CMK (cell line): ENCODE measurements around the gene CAPZB.
"Not testable (repeated sequence)": the region's sequence is repeated elsewhere in the genome, so short reads cannot be mapped to it uniquely, and the experiment has no call there.

Experiments used
- DNase-seq: peaks from one replicate; pipeline ENCODE4 v3.0.0-alpha.2; 2010; ENCODE audit warnings: low read depth

CAPZB gene

DNA sequence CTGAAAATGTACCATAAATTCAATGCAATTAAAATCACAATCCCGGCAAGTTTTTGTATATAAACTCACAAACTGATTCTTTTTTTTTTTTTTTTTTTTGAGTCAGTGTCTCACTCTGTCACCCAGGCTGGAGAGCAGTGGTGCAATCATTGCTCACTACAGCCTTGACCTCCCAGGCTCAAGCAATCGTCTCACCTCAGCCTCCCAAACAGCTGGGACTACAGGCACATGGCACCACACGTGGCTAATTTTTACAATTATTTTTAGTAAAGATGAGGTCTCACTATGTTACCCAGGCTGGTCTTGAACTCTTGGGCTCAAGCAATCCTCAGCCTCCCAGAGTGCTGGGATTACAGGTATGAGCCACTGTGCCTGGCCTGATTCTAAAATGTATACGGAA lies 12.1 kb upstream of the CAPZB start:
- DNase-seq, result not testable (repeated sequence)

DNA sequence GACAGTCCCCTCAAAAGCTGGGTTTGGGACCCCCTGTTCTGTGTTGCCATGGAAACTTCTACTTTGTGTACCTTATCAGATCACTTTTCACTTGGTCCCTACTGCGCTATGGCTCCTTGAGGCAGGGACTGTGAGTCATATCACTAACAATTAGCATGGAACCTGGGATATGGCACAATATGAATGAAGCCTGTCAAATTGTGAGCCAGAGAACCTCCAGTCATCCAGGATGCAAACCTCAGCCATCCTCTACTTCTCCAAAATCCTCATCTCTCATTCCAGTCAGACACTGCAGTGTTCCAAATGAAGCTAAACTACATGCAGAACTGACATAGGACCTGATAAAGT lies 11.2 kb upstream of the CAPZB start:
- no peak for DNase-seq

DNA sequence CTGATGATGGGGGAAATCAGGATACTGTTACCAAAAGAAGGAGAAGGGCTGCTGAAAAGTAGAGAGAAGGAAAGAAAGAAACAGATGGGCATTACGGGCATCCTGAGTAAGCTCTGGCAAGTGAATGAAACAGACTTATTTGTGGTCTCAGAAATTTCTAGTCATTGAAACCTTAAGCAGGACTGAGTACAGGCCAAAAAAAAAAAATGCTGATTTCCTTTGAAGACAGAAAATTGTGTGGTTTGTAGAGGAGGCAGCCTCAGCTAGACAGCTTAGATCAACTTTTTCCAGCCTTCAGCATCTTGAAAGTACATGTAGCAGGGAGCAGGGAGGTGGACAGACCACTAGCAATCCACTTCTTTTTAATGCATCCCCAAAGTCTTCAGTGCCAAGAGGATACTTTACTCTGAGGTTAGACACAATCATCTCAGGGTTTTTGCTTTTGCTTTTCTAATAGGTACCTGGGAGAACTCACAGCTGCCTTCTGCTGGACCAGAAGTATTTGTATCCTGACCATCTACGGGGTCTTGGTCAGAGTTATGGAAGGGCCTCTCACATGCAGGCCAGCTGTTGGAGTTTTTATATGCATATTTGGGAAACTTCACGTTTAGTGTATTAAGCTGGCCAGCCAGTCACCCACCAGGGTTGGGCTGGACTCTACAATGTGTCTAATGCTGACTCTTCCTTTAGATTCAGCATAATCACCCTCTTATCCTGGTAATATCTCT lies 10.6 kb upstream of the CAPZB start:
- DNase-seq, result no peak

DNA sequence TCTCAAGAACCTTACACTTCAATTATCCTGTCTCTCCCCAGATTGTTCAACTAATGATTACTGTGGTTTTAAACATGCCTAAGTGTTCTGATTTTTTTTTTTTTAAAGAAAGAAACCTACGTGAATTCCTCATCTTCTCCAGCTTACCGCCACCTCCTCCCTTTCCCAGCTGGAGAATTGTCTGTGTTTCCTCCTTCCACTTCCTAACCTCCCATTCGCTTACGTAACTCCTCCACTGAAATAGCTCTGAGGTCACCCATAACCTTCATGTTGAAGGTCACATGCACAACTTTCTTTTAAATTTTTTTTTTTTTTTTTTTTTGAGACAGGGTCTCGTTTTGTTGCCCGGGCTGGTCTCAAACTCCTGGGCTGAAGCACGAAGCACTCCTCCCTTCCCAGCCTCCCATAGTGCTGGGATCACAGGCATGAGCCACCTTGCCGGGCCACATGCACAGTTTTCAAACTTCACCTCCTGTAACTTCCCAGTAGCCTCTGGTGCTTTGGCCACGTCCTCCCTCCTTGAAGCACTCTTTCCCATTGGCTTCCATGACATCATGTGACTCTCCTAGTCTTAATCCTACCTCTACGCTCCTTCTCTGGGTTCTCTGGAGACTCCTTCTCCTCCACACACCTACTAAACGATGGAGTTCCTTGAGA lies 9.8 kb upstream of the CAPZB start:
- no peak for DNase-seq

DNA sequence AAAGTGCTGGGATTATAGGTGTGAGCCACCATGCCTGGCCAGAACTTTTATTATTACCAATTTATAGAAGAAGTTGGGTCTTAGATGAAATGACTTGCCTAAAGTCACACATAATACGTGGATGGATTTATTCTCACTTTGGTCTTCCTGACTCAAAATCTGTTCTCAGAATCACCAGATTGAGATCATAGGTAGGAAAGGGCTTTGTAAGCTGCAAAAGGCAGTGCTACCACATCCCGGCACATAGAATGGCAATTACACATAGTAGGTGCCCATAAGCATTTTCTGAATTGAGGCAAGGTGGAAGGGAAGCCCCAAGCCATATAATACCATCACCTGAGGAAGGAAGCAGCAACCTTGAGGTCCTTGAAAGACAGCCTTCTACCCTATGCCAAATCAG lies 8.2 kb upstream of the CAPZB start:
- no peak for DNase-seq

DNA sequence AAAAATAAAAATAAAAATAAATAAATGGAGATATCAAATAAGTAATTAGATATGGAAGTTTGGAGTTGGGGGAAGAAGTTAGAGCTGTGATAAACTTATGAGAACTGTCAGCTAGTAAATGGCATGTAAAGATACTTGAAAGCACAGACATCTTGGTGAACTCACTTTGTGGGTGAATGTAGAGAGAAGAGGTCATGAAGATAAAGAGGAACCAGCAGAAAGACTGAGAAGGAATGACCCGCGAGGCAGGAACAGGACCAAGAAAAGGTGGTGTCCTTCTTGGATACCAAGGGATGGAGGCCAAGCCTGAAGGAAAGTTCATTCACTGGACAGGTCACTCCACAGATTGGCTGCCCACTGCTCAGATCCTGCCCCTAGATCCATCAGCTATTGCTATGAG lies 4.7 kb upstream of the CAPZB start:
- DNase-seq, result no peak

DNA sequence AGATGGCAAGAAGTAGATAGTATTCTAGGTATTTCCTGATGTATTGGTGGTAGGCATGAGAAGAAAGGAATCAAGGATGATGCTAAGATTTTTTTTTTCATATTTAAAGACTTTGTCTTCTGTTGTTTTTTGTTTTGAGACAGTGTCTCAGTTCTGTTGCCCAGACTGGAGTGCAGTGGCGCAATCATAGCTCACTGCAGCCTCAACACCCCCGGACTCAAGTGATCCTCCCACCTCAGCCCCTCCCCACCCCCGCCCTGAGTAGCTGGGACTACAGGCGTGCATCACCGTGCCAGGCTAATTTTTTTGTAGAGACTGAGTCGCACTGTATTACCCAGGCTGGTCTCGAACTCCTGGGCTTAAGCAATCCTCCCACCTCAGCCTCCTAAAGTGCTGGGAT lies 2.8 kb upstream of the CAPZB start:
- DNase-seq, result no peak

DNA sequence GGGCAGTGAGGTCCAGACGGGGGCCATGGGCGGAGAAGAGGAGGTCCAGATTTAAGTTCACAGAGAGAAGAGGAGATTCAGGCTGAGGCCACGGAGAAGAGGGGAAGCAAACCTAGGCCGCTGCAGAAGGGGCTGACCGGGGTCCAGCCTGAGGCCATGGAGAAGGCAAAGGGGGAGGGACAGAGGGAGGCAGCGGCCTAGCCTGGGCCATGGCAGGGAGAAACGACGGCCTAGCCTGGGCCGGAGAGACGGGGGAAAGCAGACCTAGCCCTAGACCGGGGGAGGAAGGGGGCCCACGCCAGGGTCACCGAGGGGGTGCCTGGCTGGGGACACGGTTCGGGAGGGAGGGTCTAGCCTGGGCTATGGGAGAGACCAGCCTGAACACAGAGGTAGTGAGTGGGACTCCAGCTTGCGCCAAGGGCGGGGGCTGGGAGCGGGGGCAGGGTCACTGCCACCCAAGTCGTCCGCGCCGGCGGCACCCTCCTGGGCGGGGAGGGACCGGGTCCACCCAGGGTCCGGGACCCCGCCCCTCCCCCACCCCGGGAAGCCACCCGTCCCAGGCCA lies 459 bp downstream of the CAPZB start:
- peak; percentile 56 for DNase-seq

DNA sequence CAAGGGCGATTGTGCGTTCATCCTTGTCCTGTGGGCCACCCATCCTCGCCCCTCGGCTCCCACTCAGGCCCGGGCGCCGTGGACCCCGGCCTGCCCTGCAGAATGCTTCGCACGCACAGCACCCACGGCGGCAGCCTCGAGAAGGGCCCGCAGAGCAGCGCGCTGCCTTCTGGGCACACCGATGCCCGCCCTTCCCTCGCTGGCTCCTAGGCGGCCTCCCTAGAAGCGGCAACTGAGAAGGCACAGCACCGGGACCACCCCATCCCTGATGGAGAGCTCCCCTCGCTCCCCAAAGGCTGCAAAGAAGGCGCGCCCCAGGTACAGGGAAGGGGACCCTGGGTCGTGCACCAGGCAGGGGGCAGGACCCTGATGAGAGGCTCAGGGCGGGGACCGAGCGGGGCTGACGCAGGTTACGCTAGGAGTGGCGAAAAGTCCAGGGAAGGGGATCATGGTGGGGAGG lies 971 bp downstream of the CAPZB start:
- no peak for DNase-seq

DNA sequence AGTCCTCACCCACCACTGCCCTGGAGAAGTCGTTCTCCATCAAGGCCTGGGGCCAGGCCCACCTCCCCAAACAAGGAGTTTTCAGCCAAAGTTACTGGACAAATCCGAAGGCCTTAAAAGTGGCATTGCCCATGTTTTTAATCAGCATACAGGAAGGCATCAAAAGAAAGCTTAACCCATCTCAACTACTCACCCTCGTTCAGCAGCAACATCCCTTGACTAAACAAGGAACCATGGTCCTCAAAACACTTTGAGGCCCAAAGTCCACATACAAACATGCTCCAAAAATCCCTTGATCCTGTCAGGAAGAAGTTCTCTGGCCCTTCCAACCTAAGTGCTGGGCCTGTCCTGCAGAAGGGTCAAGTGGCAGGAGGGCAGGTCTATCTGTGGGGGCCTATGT lies 1.6 kb downstream of the CAPZB start:
- DNase-seq, result no peak

DNA sequence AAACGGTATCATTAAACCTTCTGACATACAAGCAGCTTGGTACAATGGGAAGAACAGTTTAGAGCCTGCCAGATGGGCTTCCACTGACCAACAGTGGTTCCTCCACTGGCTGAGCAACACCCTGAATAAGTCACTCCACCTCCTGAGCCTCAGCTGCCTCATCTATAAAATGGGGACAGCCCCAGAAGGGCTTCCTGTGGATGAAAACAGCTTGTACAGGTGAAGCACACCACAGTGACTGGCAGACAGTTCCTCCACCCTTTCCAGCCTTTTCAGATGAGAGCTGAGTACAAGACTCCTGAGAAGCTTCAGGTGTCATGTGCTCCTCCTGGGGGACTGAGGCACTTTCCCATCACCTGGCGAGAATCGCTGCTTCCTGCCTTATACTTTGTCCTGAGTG lies 2.1 kb downstream of the CAPZB start:
- DNase-seq, result no peak

DNA sequence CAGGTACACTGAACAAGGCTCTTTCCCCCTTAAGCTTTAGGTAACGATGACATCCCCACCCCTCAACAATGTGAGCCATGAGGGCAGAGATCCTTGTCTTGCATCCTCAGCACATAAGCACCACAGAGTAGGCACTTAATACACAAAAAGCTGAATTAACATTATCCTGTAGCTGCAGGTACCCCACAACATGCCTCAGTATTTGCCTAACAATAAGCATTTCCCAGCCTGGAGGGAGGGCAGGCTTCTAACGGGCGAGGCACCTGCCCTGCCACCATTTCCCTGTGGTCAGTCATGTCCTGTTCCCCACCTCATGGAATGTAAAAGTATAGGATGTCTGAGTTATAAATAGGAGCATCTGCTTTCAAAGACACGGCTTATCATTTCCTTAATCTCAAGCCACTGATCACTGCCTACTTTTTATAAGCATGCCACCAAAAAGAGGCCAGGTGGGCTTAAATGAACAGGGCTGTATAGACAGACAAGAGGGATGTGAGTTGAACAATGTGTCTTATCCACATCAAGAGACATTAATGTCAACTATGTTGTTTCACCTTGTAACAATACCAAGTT lies 3.4 kb downstream of the CAPZB start:
- DNase-seq, result peak; percentile 72

DNA sequence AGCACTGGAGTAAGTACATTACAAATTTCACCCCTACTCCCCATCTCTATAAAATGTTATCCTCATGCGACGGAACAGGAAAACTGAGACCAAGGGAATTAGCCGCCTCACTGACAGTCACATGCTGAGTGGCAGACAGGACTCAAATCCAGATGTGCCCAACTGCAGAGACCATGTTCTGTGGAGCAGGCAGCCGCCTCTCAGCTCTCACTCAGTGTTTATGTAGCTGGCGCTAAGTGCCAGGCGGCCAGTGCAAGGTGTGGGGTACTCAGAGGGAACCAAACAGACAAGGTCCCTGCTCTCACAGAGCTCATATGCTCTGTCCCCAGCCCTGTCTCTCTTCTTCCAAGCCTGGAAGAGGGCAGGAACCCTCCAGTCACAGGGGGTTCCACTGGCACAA lies 5.1 kb downstream of the CAPZB start:
- no peak for DNase-seq

DNA sequence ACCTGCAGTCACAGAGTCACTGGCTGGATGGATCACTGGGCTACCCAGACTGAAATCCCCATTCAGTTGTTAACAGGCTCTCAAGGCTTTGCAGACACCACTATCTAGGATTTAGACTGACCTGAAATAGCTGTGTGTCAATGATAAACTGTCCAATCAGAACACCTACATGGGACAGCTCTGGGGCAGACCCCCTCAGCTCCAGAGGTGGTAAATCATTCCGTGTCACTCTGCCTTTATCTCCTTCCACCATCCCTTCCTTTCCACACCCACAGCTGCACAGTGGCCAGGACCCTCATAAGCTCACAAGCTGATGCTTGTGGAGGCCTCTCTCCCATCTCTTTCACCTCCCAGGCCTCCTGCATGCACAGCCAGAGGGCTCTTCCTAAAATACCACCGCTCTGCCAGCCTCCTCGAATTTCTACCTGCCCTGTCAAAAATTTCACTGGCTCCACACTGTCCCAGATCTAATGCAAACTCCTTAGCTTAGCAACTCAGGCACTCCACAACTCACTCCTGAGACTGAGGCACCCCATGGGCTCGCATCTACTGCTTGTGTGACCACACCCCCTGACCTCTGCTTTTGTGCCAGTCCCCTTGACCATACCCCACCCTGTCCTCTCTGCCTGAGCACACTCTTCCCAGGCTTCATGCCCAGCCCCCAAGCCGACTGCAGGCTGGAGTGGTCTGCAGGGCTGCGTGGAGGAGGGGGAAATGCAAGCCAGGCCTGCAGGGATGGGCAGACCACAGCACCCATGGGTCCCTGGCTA lies 5.8 kb downstream of the CAPZB start:
- DNase-seq, result peak; percentile 61

DNA sequence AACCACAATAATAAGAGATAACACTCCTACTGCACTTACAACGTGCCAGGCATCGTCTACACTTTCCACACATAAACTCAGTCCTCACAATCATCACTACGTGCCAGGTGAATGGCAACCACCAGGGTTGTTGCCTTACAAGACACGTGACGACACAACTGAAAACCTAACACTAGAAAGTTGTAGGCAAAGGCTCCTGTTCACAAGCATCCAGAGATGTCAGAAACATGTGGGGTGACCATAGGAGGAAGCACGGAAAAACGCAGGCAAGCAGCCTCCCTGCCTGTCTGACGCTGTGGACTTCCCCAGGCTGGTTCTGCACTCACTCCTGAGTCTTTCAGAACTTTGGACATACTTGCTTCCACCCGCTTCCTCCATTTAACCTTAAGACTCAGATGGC lies 7.0 kb downstream of the CAPZB start:
- no peak for DNase-seq

DNA sequence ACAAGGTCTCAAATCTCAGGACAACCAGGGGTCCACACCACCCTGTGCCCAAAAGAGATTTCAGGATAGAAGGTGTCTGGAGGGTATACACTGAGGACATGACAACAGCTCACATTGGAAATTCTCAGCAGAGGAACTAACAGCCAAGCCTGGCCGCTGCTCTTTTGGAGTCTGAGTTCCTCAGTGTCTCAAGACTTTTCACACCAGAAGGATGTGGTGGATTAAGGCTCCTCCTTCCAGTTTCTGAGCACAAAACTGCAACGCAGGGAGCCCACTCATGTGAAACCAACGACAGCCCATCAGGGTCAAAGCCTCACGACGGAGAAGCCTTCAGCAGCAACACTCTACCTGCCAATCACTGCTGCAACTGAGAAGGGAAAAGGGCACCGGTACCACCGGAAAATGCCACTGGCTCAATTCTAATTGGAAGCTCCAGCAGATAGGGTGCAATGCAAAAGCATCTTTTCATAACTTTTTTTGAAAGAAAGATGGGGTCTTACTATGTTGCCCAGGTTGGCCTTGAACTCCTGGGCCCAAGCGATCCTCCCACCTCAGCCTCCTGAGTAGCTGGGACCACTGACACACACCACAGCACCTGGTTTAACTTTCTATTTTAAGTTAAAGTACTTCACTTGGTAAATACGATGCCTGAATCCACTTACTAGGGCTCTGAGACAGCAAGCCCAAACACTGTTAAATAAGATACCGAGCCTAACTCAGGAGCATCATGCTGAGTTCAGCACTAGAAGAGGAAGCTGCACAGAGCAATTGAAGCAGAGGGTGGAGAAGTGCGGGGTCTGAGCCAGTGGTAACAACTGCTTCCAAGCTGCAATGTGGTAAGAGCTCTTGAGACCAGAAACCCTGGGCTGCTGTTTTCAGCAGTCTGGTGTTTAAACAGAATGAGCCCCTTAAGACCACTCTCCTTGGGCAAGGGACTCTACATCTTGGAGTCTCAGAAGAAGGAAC lies 7.8 kb downstream of the CAPZB start:
- DNase-seq, result no peak

DNA sequence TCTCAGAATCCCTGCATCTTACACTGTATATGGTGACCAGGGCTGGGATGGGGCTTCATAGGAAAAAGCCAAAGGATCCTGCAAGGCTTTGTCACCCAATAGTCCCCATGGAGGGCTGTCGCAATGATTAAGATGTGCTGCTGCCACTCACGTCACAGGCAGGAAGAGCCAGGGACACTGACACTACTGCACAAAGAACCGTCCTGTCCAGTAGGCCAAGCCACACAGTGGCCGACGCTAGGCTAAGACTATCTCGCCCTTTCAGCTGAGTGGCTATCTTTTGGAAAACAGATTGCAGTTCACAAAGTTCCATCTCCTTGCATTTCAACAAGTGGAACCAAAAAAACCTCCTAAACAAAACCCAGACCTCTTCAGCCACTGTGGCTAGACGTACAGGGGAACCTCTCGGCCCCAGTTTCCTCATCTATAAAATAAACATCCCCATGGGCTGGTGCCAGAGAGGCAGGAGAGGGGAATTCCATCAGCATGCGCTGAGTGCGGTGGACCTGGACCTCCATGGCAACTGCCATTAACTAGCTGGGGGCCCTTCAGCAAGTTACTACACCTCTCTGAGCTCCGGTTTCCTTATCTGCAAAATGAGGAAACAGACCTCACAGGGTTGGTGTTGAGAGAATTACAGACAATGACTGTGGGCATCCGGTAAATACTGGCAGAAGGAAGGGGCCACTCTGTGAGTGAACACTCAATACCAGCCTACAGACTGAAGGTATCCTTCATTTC lies 8.7 kb downstream of the CAPZB start:
- DNase-seq, result peak; percentile 75

DNA sequence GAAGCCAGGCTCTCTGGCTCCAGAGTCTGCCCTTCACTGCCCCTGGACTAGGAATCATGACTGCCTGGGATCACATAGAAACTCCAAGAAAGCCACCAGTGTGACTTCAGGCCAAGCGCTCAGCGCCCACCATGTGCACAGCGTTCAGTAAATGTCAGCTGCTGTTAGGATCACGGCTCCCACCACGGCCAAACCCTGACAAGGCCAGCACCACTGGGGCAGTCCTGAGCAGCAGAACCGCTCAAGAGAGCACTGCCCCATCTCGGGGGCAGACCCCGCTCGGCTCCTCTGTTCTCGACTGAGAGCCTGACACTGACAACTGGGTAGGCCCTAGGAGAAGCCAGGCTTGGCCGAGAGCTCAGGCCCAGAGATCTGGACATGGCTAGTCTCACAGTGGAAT lies 10.0 kb downstream of the CAPZB start:
- no peak for DNase-seq

DNA sequence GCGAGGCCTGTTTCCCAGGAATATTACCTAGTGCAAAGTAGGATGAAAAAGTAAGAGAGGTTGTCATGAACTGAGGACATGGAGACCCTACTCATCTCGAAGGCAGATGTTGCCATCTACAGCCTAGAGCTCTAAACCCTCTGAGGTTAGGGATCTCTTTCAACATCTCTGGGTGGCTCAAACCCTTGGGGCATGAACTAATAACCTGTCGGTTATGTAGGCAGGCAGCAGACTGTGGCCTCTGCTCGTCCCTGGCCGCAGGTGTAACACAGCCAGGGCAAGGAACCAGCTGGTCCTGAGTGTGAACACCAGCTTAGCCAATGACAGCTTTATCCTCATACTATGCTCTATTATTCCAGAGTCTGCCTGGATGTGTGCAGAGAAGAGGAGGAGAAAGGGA lies 13.2 kb downstream of the CAPZB start:
- DNase-seq, result no peak

DNA sequence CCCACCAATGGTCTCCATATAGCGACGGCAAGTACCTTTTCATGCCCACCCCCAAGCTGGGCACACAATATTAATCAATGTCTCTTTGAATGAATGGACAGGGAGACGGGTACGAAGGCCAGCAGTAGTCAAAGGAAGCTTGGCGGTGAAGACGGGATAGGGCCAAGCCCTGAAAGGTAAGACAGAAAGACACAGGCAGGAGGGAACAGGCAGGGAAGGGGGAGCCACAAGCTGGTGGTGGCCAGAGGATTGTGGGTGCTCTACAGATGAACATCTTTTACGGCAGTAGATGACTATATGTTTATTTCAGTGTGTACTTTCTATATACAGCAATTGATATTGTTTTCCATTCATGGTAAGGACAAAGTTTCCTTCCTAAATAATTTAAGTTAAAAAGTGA lies 16.3 kb downstream of the CAPZB start:
- DNase-seq, result no peak
